KMS-11 (cell line): Measurements from ENCODE around the gene DYRK1A.

Source experiments
- H2AFZ ChIP-seq: fragments of 200-600 bp; sonication (generic); 2 replicates; pipeline ENCODE4 v1.6.1; 2016; ENCODE audit warnings: antibody characterized with exemption, mixed run types, low read depth
- H3K27ac ChIP-seq: fragments of 200-600 bp; sonication (generic); 2 replicates; pipeline ENCODE4 v1.6.1; 2016; ENCODE audit warnings: mild to moderate bottlenecking, mixed run types
- H3K27me3 ChIP-seq: fragments of 200-600 bp; sonication (generic); 2 replicates; pipeline ENCODE4 v1.6.1; 2017; ENCODE audit warnings: mild to moderate bottlenecking, low read depth, mixed run types, moderate library complexity; ENCODE audit not compliant: insufficient read depth
- H3K36me3 ChIP-seq: fragments of 200-600 bp; sonication (generic); 2 replicates; pipeline ENCODE4 v1.6.1; 2017; ENCODE audit warnings: mild to moderate bottlenecking, mixed run types; ENCODE audit not compliant: insufficient read depth
- H3K4me1 ChIP-seq: fragments of 200-600 bp; sonication (generic); 2 replicates; pipeline ENCODE4 v1.6.1; 2016; ENCODE audit warnings: mild to moderate bottlenecking, low read depth, mixed run types; ENCODE audit not compliant: poor library complexity, severe bottlenecking
- H3K4me2 ChIP-seq: fragments of 200-600 bp; sonication (generic); 2 replicates; pipeline ENCODE4 v1.7.0; 2016; ENCODE audit warnings: mild to moderate bottlenecking, mixed run types
- H3K4me3 ChIP-seq: fragments of 200-600 bp; sonication (generic); IDR thresholded peaks from 2 replicates; pipeline ENCODE4 v1.6.1; 2017; ENCODE audit warnings: low read depth, low read length, mixed read lengths; ENCODE audit not compliant: insufficient read depth
- H3K79me2 ChIP-seq: fragments of 200-600 bp; sonication (generic); 2 replicates; pipeline ENCODE4 v1.6.1; 2016; ENCODE audit warnings: low read depth, mixed run types; ENCODE audit not compliant: insufficient read depth
- H3K9ac ChIP-seq: fragments of 200-600 bp; sonication (generic); 2 replicates; pipeline ENCODE4 v1.6.1; 2016; ENCODE audit warnings: mild to moderate bottlenecking, mixed run types
- H4K20me1 ChIP-seq: fragments of 200-600 bp; sonication (generic); 2 replicates; pipeline ENCODE4 v1.6.1; 2016; ENCODE audit warnings: mild to moderate bottlenecking, mixed run types; ENCODE audit not compliant: insufficient read depth
- TF ChIP-seq, protein P1 (sequence below): fragments of 200-600 bp; sonication (generic); conservative IDR thresholded peaks from 2 replicates; pipeline ENCODE4 v1.6.1; 2017; ENCODE audit warnings: low read depth, mild to moderate bottlenecking, antibody characterized with exemption, low read length, moderate library complexity, mixed read lengths

DYRK1A gene

DNA sequence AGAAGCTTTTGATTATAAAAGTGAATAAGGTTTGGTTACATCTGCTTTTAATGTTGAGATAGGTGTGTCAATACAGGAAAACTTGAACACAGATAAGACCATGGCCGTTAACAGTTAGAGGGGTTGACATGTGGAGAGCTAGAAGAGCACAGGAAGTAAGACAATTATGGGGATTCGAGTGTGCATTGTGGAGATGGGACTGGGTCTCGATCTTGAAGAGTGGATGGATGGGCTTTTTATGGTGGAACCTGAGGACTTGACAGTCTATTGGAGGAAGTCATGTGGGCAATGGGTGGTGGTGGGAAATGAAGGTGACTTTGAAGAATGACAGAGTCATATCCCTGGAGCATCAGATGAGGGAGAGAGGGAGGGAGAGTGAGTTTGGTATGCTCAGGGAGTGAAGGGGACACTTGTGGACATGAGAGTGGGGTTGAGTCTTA, 12.1 kb downstream of the DYRK1A start:
- TF ChIP-seq, protein P1, sequence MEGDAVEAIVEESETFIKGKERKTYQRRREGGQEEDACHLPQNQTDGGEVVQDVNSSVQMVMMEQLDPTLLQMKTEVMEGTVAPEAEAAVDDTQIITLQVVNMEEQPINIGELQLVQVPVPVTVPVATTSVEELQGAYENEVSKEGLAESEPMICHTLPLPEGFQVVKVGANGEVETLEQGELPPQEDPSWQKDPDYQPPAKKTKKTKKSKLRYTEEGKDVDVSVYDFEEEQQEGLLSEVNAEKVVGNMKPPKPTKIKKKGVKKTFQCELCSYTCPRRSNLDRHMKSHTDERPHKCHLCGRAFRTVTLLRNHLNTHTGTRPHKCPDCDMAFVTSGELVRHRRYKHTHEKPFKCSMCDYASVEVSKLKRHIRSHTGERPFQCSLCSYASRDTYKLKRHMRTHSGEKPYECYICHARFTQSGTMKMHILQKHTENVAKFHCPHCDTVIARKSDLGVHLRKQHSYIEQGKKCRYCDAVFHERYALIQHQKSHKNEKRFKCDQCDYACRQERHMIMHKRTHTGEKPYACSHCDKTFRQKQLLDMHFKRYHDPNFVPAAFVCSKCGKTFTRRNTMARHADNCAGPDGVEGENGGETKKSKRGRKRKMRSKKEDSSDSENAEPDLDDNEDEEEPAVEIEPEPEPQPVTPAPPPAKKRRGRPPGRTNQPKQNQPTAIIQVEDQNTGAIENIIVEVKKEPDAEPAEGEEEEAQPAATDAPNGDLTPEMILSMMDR, result no peak
- H4K20me1 ChIP-seq, result peaks cover 52% of the 10 kb centered on the region
- H3K79me2 ChIP-seq, result peaks cover 100% of the 10 kb centered on the region
- H3K4me2 ChIP-seq, result peak overlapping the region; percentile 20; the same call in 1 of the 2 replicates
- no peak overlapping the region for H3K9ac ChIP-seq
- H3K27ac ChIP-seq, result no peak overlapping the region
- H3K27me3 ChIP-seq, result no peaks in the 10 kb centered on the region
- no peak overlapping the region for H3K4me3 ChIP-seq
- no peaks in the 10 kb centered on the region for H3K36me3 ChIP-seq
- peaks cover 89% of the 10 kb centered on the region for H3K4me1 ChIP-seq
- H2AFZ ChIP-seq, result no peak overlapping the region

DNA sequence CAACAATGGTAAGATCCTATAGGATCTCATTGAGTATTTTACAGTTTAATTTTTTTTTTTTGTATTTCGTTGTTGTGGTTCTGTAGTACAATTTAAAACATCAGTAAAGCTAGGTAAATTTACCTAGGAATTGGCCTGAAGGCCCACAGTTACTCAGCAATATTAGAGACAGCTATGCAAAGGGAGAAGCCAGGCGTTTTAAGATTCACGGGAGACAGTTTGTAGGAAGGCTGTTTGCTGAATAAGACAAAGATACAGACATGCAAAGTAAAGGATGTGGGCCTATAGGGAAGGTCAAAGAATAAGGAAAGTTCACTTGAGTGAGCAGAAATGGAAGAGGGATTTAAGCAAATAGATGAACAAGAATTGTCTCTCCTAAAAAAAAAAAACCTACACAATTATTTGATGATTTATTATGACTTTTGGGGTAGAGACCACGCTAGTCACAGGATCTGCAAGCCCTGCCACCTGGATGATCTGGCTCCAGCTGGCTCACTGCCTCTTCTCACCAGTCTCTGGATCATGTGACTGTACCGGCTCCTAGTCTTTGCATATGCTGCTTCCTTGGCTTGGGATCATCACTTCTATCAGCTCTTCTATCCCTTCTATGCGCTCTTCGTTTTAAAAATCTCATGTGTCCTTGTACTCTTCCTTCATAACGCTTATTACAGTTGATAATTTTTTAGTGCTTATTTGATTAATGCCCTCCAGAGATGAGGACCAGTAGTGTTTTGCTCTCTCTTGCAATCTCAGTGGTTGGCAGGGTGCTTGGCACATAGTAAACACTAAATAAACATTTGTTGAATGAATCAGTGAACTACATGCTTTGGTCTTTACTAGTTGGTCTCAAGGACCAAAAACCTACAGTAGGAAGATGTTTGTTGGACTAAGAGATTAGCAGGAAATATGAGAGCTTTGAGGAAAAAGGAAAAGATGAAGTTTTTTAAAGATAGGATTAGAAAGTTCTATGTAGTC, 14.1 kb downstream of the DYRK1A start:
- peaks cover 89% of the 10 kb centered on the region for H3K4me1 ChIP-seq
- peak overlapping the region; percentile 20; the same call in 1 of the 2 replicates for H3K4me2 ChIP-seq
- no peaks in the 10 kb centered on the region for H3K27me3 ChIP-seq
- H2AFZ ChIP-seq, result no peak overlapping the region
- H3K27ac ChIP-seq, result no peak overlapping the region
- no peak overlapping the region for H3K9ac ChIP-seq
- H3K36me3 ChIP-seq, result no peaks in the 10 kb centered on the region
- H3K4me3 ChIP-seq, result no peak overlapping the region
- TF ChIP-seq, protein P1, result no peak
- peaks cover 92% of the 10 kb centered on the region for H3K79me2 ChIP-seq
- peaks cover 39% of the 10 kb centered on the region for H4K20me1 ChIP-seq

DNA sequence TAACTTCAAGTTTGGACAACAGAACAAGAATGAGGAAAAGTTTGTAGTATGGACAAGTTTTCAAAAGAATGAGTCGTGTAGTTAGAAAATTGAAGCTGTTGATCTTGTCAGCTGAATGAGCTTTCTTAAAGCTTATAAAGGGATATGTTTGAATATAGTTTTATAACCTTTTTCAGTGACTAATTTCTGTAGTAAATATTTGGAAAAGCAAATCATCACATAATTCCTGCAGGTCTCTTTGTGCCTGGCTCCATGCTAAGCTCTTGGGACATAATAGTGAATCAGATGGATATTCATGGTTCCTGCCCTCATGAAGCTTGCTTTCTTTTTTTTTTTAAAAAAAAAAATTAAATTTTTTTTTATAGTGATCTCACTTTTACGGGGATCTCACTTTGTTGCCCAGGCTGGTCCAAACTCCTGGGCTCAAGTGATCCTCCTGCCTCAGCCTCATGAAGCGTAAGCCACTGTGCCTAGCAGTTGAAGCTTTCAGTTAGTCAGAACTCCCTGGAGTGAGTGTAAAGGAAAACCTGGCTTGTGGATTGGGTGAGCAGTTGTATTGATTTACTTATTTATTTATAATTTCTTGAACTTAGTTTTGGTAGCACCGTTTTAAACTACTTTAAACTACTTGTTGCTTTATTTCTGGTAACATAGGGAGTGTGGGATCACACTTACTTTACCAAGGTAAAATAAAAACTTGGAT, 15.5 kb downstream of the DYRK1A start:
- no peak overlapping the region for H3K9ac ChIP-seq
- TF ChIP-seq, protein P1, result no peak
- no peak overlapping the region for H3K27ac ChIP-seq
- peaks cover 29% of the 10 kb centered on the region for H4K20me1 ChIP-seq
- H3K4me2 ChIP-seq, result peak overlapping the region; percentile 53; the same call in 1 of the 2 replicates
- no peaks in the 10 kb centered on the region for H3K36me3 ChIP-seq
- H3K27me3 ChIP-seq, result no peaks in the 10 kb centered on the region
- H2AFZ ChIP-seq, result no peak overlapping the region
- peaks cover 92% of the 10 kb centered on the region for H3K79me2 ChIP-seq
- H3K4me1 ChIP-seq, result peaks cover 93% of the 10 kb centered on the region
- no peak overlapping the region for H3K4me3 ChIP-seq

DNA sequence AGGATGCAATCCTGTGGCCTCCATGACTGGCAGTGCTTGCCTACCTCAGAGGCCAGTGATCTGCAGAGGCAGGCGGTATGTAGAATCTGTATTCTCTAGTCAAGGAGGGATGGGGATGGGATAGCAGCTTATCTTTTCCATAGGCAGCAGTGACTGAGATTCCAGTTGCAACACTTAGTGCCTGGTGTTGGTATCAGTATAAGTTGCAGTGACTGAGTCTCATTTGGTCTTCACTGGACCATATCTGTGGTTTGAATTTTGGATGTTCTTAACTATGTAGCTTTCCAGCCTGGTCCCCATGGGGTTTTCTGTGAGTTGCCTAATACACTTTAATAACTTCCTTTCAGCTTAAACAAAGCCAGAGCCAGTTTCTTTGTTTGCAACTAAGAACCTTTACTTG, 16.5 kb downstream of the DYRK1A start:
- TF ChIP-seq, protein P1, result no peak
- Histone ChIP-seq H3K27ac (peak overlapping the region; percentile 74; the same call in 1 of the 2 replicates), H3K9ac (no peak overlapping the region), H3K4me2 (peak overlapping the region; percentile 53; the same call in 1 of the 2 replicates), H2AFZ (no peak overlapping the region), H3K4me1 (peaks cover 95% of the 10 kb centered on the region), H3K4me3 (no peak overlapping the region), H3K36me3 (no peaks in the 10 kb centered on the region), H4K20me1 (peaks cover 18% of the 10 kb centered on the region), H3K27me3 (no peaks in the 10 kb centered on the region), H3K79me2 (peaks cover 92% of the 10 kb centered on the region)
